IMR-90 (cell line): ENCODE results near the gene RAB9B. TPM values are rescaled to one million over a fixed set of nuclear protein-coding genes. Genes with fewer than 3 reads are reported as not detected.

Source experiments
- ATAC-seq: fragments of 200-7000 bp; cut with Tn5 transposase; 2 replicates; pipeline ENCODE4 v1.9.1; 2020; ENCODE audit warnings: low read depth, mild to moderate bottlenecking, moderate library complexity
- BruUV-seq: library from RNA; stranded (reverse); fragments of 400-500 nt; replicated peaks from 2 replicates; lab custom pipeline; 2021; lab: Mats Ljungman, UMichigan
- CTCF ChIA-PET: fragments of 300-600 bp; formaldehyde crosslinking; extraction: SDS; loops from one replicate; lab custom pipeline; 2021; ENCODE audit warnings: antibody characterized with exemption; lab: Yijun Ruan, JAX
- POLR2A ChIA-PET: fragments of 300-600 bp; sonication (Branson Sonifier 250); formaldehyde crosslinking; loops from one replicate; lab custom pipeline; 2022; ENCODE audit warnings: antibody characterized with exemption; ENCODE audit not compliant: unreplicated experiment; lab: Charles Lee
- DNase-seq: peaks from one replicate; pipeline ENCODE4 v3.0.0; 2013
- H2AFZ ChIP-seq: replicated peaks from 2 replicates; pipeline ENCODE3; 2013; ENCODE audit warnings: low read length, mild to moderate bottlenecking; ENCODE audit not compliant: poor library complexity
- H2AK5ac ChIP-seq: 2 replicates; pipeline ENCODE4 v1.6.1; 2013; ENCODE audit warnings: low read depth, low read length, inconsistent platforms
- H2AK9ac ChIP-seq: replicated peaks from 2 replicates; pipeline ENCODE3; 2013; ENCODE audit warnings: mild to moderate bottlenecking, low read depth, low read length, moderate library complexity; ENCODE audit not compliant: poor library complexity
- H2BK120ac ChIP-seq: 2 replicates; pipeline ENCODE4 v1.6.1; 2013; ENCODE audit warnings: low read depth, low read length, inconsistent platforms
- H2BK15ac ChIP-seq: 3 replicates; pipeline ENCODE4 v1.6.1; 2013; ENCODE audit warnings: low read depth, low read length, inconsistent platforms
- H2BK20ac ChIP-seq: 2 replicates; pipeline ENCODE4 v1.6.1; 2013; ENCODE audit warnings: low read depth, mild to moderate bottlenecking, inconsistent platforms, low read length, moderate library complexity
- H2BK5ac ChIP-seq: 2 replicates; pipeline ENCODE4 v1.6.1; 2013; ENCODE audit warnings: mild to moderate bottlenecking, low read depth, low read length, inconsistent platforms; ENCODE audit not compliant: poor library complexity, severe bottlenecking
- H3K14ac ChIP-seq: replicated peaks from 2 replicates; pipeline ENCODE4 v1.6.1; 2013; ENCODE audit warnings: low read depth, low read length, inconsistent platforms
- H3K18ac ChIP-seq: 2 replicates; pipeline ENCODE4 v1.6.1; 2013; ENCODE audit warnings: low read depth, low read length, control low read depth
- H3K23ac ChIP-seq: 2 replicates; pipeline ENCODE4 v1.6.1; 2013; ENCODE audit warnings: low read depth, low read length, inconsistent platforms
- H3K27ac ChIP-seq: 2 replicates; pipeline ENCODE4 v1.5.1; 2013; ENCODE audit warnings: mild to moderate bottlenecking, control low read depth, low read length; ENCODE audit not compliant: insufficient read depth
- H3K27me3 ChIP-seq: 2 replicates; pipeline ENCODE4 v1.6.1; 2013; ENCODE audit warnings: low read length; ENCODE audit not compliant: control insufficient read depth, insufficient read depth
- H3K36me3 ChIP-seq: 2 replicates; pipeline ENCODE4 v1.6.1; 2013; ENCODE audit warnings: low read length, mixed read lengths; ENCODE audit not compliant: control insufficient read depth, insufficient read depth
- H3K4ac ChIP-seq: 2 replicates; pipeline ENCODE4 v1.6.1; 2013; ENCODE audit warnings: low read depth, low read length, inconsistent platforms
- H3K4me1 ChIP-seq: 2 replicates; pipeline ENCODE4 v1.6.1; 2013; ENCODE audit warnings: low read length, mixed read lengths; ENCODE audit not compliant: control insufficient read depth, insufficient read depth
- H3K4me2 ChIP-seq: 2 replicates; pipeline ENCODE4 v1.6.1; 2013; ENCODE audit warnings: low read depth, mild to moderate bottlenecking, control low read depth, low read length, moderate library complexity
- H3K4me3 ChIP-seq: 2 replicates; pipeline ENCODE4 v1.5.1; 2013; ENCODE audit warnings: low read depth, mild to moderate bottlenecking, control low read depth, low read length, moderate library complexity; ENCODE audit not compliant: insufficient read depth
- H3K56ac ChIP-seq: 2 replicates; pipeline ENCODE4 v1.6.1; 2013; ENCODE audit warnings: low read length, inconsistent platforms; ENCODE audit not compliant: insufficient read depth; ENCODE audit errors: extremely low read depth
- H3K79me1 ChIP-seq, 2 experiments: 2 replicates each; pipeline ENCODE4 v1.6.1; 2013; ENCODE audit warnings: low read length in 2 of 2, inconsistent platforms in 1 of 2, low read depth in 1 of 2
- H3K9ac ChIP-seq: 2 replicates; pipeline ENCODE4 v1.6.1; 2013; ENCODE audit warnings: low read depth, low read length, control low read depth
- H3K9me1 ChIP-seq: 2 replicates; pipeline ENCODE4 v1.6.1; 2013; ENCODE audit warnings: low read length, inconsistent platforms; ENCODE audit not compliant: insufficient read depth
- H3K9me3 ChIP-seq: 2 replicates; pipeline ENCODE4 v1.6.1; 2013; ENCODE audit warnings: low read length; ENCODE audit not compliant: control insufficient read depth, insufficient read depth
- H4K20me1 ChIP-seq: 2 replicates; pipeline ENCODE4 v1.6.1; 2013; ENCODE audit warnings: low read length, inconsistent platforms; ENCODE audit not compliant: insufficient read depth
- H4K5ac ChIP-seq: 2 replicates; pipeline ENCODE4 v1.6.1; 2013; ENCODE audit warnings: mild to moderate bottlenecking, low read depth, low read length, control low read depth
- H4K8ac ChIP-seq, 2 experiments: 2 replicates each; pipeline ENCODE4 v1.6.1; 2013; ENCODE audit warnings: low read depth in 2 of 2, low read length in 2 of 2, control low read depth in 1 of 2, inconsistent platforms in 1 of 2
- H4K91ac ChIP-seq: 2 replicates; pipeline ENCODE4 v1.6.1; 2013; ENCODE audit warnings: low read depth, low read length, inconsistent platforms; ENCODE audit not compliant: insufficient read depth
- CEBPB ChIP-seq: IDR thresholded peaks from 2 replicates; pipeline ENCODE4 v1.6.1; 2012; ENCODE audit warnings: low read depth, low read length, improper control_type of control experiment
- FOS ChIP-seq: fragments of 150-350 bp; IDR thresholded peaks from 2 replicates; pipeline ENCODE4 v1.6.1; 2016; ENCODE audit warnings: low read depth, low read length
- MAFK ChIP-seq: IDR thresholded peaks from 2 replicates; pipeline ENCODE4 v1.6.1; 2012; ENCODE audit warnings: low read depth, low read length, improper control_type of control experiment
- MAZ ChIP-seq: IDR thresholded peaks from 2 replicates; pipeline ENCODE4 v1.6.1; 2012; ENCODE audit warnings: low read depth, mild to moderate bottlenecking, low read length, improper control_type of control experiment, moderate library complexity, borderline replicate concordance
- MXI1 ChIP-seq: IDR thresholded peaks from 2 replicates; pipeline ENCODE4 v1.6.1; 2012; ENCODE audit warnings: low read depth, mild to moderate bottlenecking, low read length, moderate library complexity, borderline replicate concordance
- NFE2L2 ChIP-seq: fragments of 150-350 bp; IDR thresholded peaks from 2 replicates; pipeline ENCODE4 v1.6.1; 2016; ENCODE audit warnings: low read depth, mild to moderate bottlenecking, low read length
- POLR2A ChIP-seq: IDR thresholded peaks from 2 replicates; pipeline ENCODE4 v1.6.1; 2012; ENCODE audit warnings: mild to moderate bottlenecking, low read depth, low read length
- RAD21 ChIP-seq: IDR thresholded peaks from 2 replicates; pipeline ENCODE4 v1.6.1; 2012; ENCODE audit warnings: low read length, improper control_type of control experiment
- RFX5 ChIP-seq: IDR thresholded peaks from 2 replicates; pipeline ENCODE4 v1.8.0; 2012; ENCODE audit warnings: low read depth, mild to moderate bottlenecking, low read length, moderate library complexity
- SMC3 ChIP-seq: fragments of 150-350 bp; IDR thresholded peaks from 2 replicates; pipeline ENCODE4 v1.6.1; 2016; ENCODE audit warnings: low read depth, mild to moderate bottlenecking, antibody characterized with exemption, low read length, moderate library complexity
- WGBS, 2 experiments: methylation state at CpG; one replicate each; pipeline versions ENCODE4 v1.1.5 to v1.1.7; 2013; ENCODE audit warnings: missing lambda C conversion rate in 2 of 2; ENCODE audit not compliant: insufficient read length in 1 of 2; ENCODE audit errors: extremely low coverage in 2 of 2; 5-methylcytosine and 5-hydroxymethylcytosine counted together
- dilution Hi-C: fragments of 300-500 bp; cut with HindIII; formaldehyde crosslinking; loops from one replicate; pipeline ENCODE4 v1.14.3; 2018; ENCODE audit warnings: low sequenced_read_pairs; ENCODE audit not compliant: unreplicated experiment
- in situ Hi-C: fragments of 300-500 bp; cut with MboI; formaldehyde crosslinking; loops from 3 replicates; pipeline ENCODE4 v1.14.3; 2019; ENCODE audit warnings: low sequenced_read_pairs, inconsistent platforms, mixed read lengths
- intact Hi-C: fragments of 100-400 bp; cut with micrococcal nuclease; formaldehyde crosslinking; loops from 2 replicates; pipeline ENCODE4 v1.10.0; 2022
- polyA plus RNA-seq, 3 experiments: library from polyadenylated mRNA; depleted of rRNA; stranded (reverse); fragments of >200 nt; gene quantifications; 2 replicates each; pipeline ENCODE4 v1.2.3, GENCODE V29; 2012; ENCODE audit warnings: low replicate concordance in 1 of 3
- total RNA-seq: library from RNA; depleted of rRNA; stranded (reverse); fragments of >200 nt; gene quantifications from 2 replicates; pipeline ENCODE4 v1.2.3, GENCODE V29; 2012
- TF ChIP-seq, protein P1 (sequence below): conservative IDR thresholded peaks from 2 replicates; pipeline ENCODE4 v1.5.1; 2012; ENCODE audit warnings: mild to moderate bottlenecking, low read depth, low read length, improper control_type of control experiment
- TF ChIP-seq, protein P2 (sequence below): fragments of 150-350 bp; IDR thresholded peaks from 2 replicates; pipeline ENCODE4 v1.6.1; 2016; ENCODE audit warnings: low read depth, mild to moderate bottlenecking, low read length, moderate library complexity, borderline replicate concordance
- TF ChIP-seq, protein P3 (sequence below): fragments of 150-350 bp; IDR thresholded peaks from 2 replicates; pipeline ENCODE4 v1.6.1; 2017; ENCODE audit warnings: mild to moderate bottlenecking, antibody characterized with exemption, low read length, low read depth

The RAB9B gene
- total and polyA plus RNA-seq, 2 of the 4 experiments (the other 2 are of a cell fraction), result 0.58 to 0.90 TPM

DNA sequence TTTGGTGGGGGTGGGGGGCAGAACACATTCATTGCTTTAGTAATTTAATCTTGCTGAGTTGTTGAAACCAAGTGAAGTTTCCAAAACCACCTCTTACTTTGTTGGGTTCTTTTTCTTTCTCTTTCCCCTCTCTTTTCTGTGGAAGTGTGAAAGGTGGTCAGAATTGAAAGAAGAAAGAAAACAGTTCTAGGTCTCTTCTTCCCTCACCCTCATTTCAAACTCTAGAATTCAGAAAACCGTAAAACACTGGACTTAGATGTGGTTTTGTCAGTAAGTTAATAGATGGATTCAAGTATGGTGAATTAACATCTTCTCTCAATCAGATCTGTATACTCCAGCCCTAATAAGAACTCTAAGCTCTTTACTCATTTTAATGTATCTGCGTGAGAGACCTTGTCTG is 31.7 kb downstream of the RAB9B start:
- intact Hi-C loops, result no loop called here

More for the DNA sequence above, 31.7 kb downstream of the RAB9B start:
- Histone ChIP-seq H3K4me3 (no peak overlapping the region), H2BK15ac (no peak overlapping the region), H2AK5ac (no peak overlapping the region), H3K36me3 (no peaks in the 10 kb centered on the region), H2BK120ac (no peak overlapping the region), H3K9ac (no peak overlapping the region), H4K5ac (no peak overlapping the region), H4K20me1 (no peaks in the 10 kb centered on the region), H3K56ac (no peak overlapping the region), H3K14ac (no peak overlapping the region), H3K9me1 (no peaks in the 10 kb centered on the region), H3K27ac (no peak overlapping the region), H3K4me2 (no peak overlapping the region), H3K4ac (no peak overlapping the region), H3K27me3 (peaks cover 5% of the 10 kb centered on the region), H3K23ac (no peak overlapping the region), H2BK5ac (no peak overlapping the region), H4K8ac (no peak overlapping the region), H3K79me1 (no peaks in the 10 kb centered on the region), H3K4me1 (no peaks in the 10 kb centered on the region), H2AK9ac (no peak overlapping the region), H2AFZ (no peak overlapping the region), H3K18ac (no peak overlapping the region), H3K9me3 (no peaks in the 10 kb centered on the region), H4K91ac (no peak overlapping the region), H2BK20ac (no peak overlapping the region)
- no CpG with 5 or more reads among the region's 2 CpGs for WGBS, 2 experiments
- BruUV-seq, result no TSS peak
- dilution Hi-C loops (no loop called here), in situ Hi-C loops (loop anchor here (10.0 kb wide), 1 partner anchor 106 kb away; no protein-coding TSS in a partner anchor)
- POLR2A ChIA-PET, result no interaction called here
- no peak for ATAC-seq
- no peak for DNase-seq
- TF ChIP-seq POLR2A, result no peak
- no peak for TF ChIP-seq CEBPB
- TF ChIP-seq, protein P1, sequence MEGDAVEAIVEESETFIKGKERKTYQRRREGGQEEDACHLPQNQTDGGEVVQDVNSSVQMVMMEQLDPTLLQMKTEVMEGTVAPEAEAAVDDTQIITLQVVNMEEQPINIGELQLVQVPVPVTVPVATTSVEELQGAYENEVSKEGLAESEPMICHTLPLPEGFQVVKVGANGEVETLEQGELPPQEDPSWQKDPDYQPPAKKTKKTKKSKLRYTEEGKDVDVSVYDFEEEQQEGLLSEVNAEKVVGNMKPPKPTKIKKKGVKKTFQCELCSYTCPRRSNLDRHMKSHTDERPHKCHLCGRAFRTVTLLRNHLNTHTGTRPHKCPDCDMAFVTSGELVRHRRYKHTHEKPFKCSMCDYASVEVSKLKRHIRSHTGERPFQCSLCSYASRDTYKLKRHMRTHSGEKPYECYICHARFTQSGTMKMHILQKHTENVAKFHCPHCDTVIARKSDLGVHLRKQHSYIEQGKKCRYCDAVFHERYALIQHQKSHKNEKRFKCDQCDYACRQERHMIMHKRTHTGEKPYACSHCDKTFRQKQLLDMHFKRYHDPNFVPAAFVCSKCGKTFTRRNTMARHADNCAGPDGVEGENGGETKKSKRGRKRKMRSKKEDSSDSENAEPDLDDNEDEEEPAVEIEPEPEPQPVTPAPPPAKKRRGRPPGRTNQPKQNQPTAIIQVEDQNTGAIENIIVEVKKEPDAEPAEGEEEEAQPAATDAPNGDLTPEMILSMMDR, result no peak
- no peak for TF ChIP-seq FOS
- TF ChIP-seq, protein P2, sequence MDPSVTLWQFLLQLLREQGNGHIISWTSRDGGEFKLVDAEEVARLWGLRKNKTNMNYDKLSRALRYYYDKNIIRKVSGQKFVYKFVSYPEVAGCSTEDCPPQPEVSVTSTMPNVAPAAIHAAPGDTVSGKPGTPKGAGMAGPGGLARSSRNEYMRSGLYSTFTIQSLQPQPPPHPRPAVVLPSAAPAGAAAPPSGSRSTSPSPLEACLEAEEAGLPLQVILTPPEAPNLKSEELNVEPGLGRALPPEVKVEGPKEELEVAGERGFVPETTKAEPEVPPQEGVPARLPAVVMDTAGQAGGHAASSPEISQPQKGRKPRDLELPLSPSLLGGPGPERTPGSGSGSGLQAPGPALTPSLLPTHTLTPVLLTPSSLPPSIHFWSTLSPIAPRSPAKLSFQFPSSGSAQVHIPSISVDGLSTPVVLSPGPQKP, result no peak
- no peak for TF ChIP-seq MAZ
- TF ChIP-seq RAD21, result no peak
- TF ChIP-seq, protein P3, sequence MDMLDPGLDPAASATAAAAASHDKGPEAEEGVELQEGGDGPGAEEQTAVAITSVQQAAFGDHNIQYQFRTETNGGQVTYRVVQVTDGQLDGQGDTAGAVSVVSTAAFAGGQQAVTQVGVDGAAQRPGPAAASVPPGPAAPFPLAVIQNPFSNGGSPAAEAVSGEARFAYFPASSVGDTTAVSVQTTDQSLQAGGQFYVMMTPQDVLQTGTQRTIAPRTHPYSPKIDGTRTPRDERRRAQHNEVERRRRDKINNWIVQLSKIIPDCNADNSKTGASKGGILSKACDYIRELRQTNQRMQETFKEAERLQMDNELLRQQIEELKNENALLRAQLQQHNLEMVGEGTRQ, result no peak
- no peak for TF ChIP-seq RFX5
- no peak for TF ChIP-seq MXI1
- TF ChIP-seq NFE2L2, result no peak
- TF ChIP-seq MAFK, result no peak
- no peak for TF ChIP-seq SMC3
- CTCF ChIA-PET, result interaction anchor here (0.7 kb wide), 1 partner anchor 88 kb away, joined by 3 read pairs; no protein-coding TSS in a partner anchor
